Chondrocyte (in vitro differentiated cells): ENCODE data around the gene ABHD12B. TPM values are rescaled to one million over a fixed set of nuclear protein-coding genes. Genes with fewer than 3 reads are reported as not detected.

Experiments
- DNase-seq: peaks from one replicate; pipeline ENCODE4 v3.0.0; 2021; ENCODE audit warnings: mixed read lengths, low spot score
- H3K27ac Mint-ChIP-seq: one replicate; pipeline ENCODE4 v1.8.0; 2021; ENCODE audit warnings: mild to moderate bottlenecking, moderate library complexity, mixed read lengths; ENCODE audit not compliant: unreplicated experiment
- H3K27me3 Mint-ChIP-seq: 2 replicates; pipeline ENCODE4 v1.8.0; 2021; ENCODE audit warnings: low read depth, mixed read lengths
- H3K36me3 Mint-ChIP-seq: 2 replicates; pipeline ENCODE4 v1.8.0; 2021; ENCODE audit warnings: low read depth, mixed read lengths
- H3K4me1 Mint-ChIP-seq: 2 replicates; pipeline ENCODE4 v1.8.0; 2021; ENCODE audit warnings: low read depth, mild to moderate bottlenecking, mixed read lengths
- H3K4me3 Mint-ChIP-seq: one replicate; pipeline ENCODE4 v1.8.0; 2021; ENCODE audit warnings: mild to moderate bottlenecking, moderate library complexity, mixed read lengths; ENCODE audit not compliant: unreplicated experiment
- H3K9me3 Mint-ChIP-seq: 2 replicates; pipeline ENCODE4 v1.8.0; 2021; ENCODE audit warnings: low read depth, mixed read lengths
- CTCF ChIP-seq: fragments of 200-600 bp; sonication (generic); IDR thresholded peaks from 2 replicates; pipeline ENCODE4 v1.5.0; 2021; ENCODE audit warnings: antibody characterized with exemption, mild to moderate bottlenecking, moderate library complexity
- total RNA-seq: library from RNA; stranded (reverse); gene quantifications from 3 replicates; pipeline ENCODE4 v1.2.1, GENCODE V29; 2021

Gene ABHD12B
- total RNA-seq, 1 donor from 2014 or later: not detected

DNA sequence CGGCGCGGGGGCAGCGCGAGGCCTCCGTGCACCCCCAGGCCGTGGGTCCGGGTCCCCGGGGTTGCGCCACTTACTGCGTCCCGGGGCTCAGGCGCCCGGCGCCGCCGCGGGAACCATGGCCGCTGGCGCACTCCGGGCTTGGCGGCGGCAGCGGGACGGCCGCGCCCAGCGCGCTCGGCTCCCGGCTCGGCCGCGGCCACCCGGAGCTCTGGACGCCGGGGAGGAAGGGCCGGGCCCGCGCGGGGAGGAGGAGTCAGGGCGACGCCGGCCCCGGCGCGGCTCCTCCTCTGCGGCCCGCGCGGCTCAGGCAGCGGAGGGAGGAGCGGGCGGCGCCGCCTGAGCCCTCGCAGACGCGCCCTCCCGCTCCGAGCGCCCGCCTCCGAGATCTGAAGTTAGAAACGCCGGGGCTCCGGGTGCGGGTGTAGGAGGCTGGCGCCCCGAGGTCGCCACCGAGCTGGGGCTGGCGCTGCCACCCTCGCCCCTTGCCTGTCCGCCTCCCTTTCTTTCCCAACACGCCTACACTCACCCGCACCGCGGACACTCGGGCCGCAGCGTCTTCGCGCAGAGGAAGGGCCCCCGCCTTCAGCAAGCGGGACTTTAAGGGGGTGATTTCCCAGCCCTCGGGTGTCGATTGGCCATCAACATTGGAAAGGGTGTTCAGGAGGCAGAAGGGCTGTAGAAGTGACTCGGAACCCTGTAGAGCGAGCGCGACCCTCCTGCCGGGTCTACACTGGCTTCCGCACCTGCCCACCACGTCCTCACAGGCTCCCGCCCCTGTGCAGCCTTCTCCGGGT lies 40.7 kb upstream of the ABHD12B start, which contains the start of gene NIN:
Gene NIN, minus strand, starts transcription at position 231 of the 794 bp plus-strand sequence. CDS start 9,106 bp downstream, outside the sequence.
- TF ChIP-seq CTCF: no peak
- Mint-ChIP-seq H3K4me1 (peaks cover 31% of the 10 kb centered on the region), H3K27ac (peak within 1 kb of the TSS; percentile 90), H3K36me3 (no peaks in the 10 kb centered on the region), H3K4me3 (peak within 1 kb of the TSS; percentile 95), H3K27me3 (peaks cover 2% of the 10 kb centered on the region), H3K9me3 (no peaks in the 10 kb centered on the region)
- no peak for DNase-seq

- Mint-ChIP-seq H3K4me3 (peak overlapping the region; percentile 95), H3K36me3 (no peaks in the 10 kb centered on the region), H3K27me3 (peaks cover 2% of the 10 kb centered on the region), H3K9me3 (no peaks in the 10 kb centered on the region), H3K4me1 (peaks cover 31% of the 10 kb centered on the region), H3K27ac (peak overlapping the region; percentile 81)
- TF ChIP-seq CTCF: no peak
- DNase-seq: no peak
Measured at GRCh38 chr14:50831726-50832168, 40.1 kb upstream of the ABHD12B start.

DNA sequence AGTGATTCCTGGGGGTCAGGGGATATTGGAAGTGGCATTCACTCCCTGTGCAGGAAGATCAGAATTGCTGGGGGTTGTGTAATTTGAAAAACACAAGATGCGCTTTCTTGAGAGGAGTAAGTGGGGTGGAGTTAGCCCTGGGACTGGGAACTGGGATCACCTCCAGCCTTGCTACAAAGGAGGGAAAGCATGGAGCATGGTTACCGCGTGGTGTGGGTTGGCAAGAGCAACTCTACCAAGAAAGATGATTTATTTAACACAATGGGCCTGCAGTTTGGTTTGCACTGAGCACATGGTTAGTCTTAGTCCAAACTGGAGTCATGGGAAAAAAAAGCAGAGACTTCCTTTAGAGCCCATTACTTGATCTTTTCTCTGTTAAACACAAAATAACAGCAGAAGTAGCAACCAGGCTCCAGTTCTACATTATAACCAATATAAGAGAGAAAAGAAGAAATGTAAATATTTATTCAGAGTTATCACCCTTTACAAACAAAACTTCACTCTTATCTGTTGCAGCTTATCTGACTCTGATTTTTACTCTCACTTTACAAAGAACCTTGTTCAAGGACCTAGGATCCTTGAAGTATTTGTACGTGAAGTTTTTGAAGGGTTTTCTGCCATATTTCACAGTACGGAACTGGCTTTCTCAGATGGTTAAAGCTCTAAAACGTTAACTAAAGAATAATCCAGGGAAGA lies 38.8 kb upstream of the ABHD12B start:
- no peaks in the 10 kb centered on the region for H3K9me3 Mint-ChIP-seq
- no peak overlapping the region for H3K27ac Mint-ChIP-seq
- H3K4me3 Mint-ChIP-seq: no peak overlapping the region
- H3K4me1 Mint-ChIP-seq: peaks cover 27% of the 10 kb centered on the region
- H3K36me3 Mint-ChIP-seq: no peaks in the 10 kb centered on the region
- DNase-seq: no peak
- TF ChIP-seq CTCF: no peak
- H3K27me3 Mint-ChIP-seq: peaks cover 2% of the 10 kb centered on the region

DNA sequence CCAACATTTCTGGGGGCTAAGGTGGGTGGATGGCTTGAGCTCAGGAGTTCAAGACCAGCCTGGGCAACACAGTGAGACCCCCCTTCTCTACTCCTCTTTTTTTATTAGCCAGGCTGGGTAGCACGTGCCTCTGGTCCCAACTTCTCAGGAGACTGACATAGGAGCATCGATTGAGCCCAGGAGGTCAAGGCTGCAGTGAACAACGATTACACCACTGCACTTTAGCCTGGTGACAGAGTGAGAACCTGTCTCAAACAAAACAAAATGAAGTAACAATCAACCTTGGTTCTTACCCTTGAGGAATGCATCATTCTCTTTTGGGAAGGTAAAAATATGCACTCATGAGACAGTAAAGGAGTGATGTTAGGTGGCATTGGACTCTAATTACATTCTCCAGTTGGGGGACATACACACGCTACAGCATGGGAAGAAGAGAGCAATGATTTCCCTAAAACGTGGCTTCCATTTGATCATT lies 37.0 kb upstream of the ABHD12B start:
- Mint-ChIP-seq H3K36me3 (no peaks in the 10 kb centered on the region), H3K27me3 (peaks cover 2% of the 10 kb centered on the region), H3K27ac (no peak overlapping the region), H3K4me3 (no peak overlapping the region), H3K4me1 (peaks cover 10% of the 10 kb centered on the region), H3K9me3 (no peaks in the 10 kb centered on the region)
- TF ChIP-seq CTCF: no peak
- no peak for DNase-seq

- H3K27me3 Mint-ChIP-seq: peaks cover 2% of the 10 kb centered on the region
- TF ChIP-seq CTCF: no peak
- DNase-seq: no peak
Measured at GRCh38 chr14:50835280-50835679, 36.6 kb upstream of the ABHD12B start.

More at GRCh38 chr14:50835280-50835679, 36.6 kb upstream of the ABHD12B start:
- Mint-ChIP-seq H3K9me3 (no peaks in the 10 kb centered on the region), H3K4me1 (peaks cover 8% of the 10 kb centered on the region), H3K27ac (no peak overlapping the region), H3K36me3 (no peaks in the 10 kb centered on the region), H3K4me3 (no peak overlapping the region)
